22Rv1 (cell line): ENCODE data around the gene GPR45.

Experiments
- H3K27ac ChIP-seq: fragments of 450-650 bp; 2 replicates; pipeline ENCODE4 v1.5.1; 2017
- CTCF ChIP-seq: fragments of 450-650 bp; IDR thresholded peaks from 2 replicates; pipeline ENCODE4 v1.5.1; 2017; ENCODE audit warnings: mild to moderate bottlenecking
- ZFX ChIP-seq: fragments of 450-650 bp; IDR thresholded peaks from 2 replicates; pipeline ENCODE4 v1.6.1; 2017; ENCODE audit warnings: antibody characterized with exemption, borderline replicate concordance

GPR45 gene

DNA sequence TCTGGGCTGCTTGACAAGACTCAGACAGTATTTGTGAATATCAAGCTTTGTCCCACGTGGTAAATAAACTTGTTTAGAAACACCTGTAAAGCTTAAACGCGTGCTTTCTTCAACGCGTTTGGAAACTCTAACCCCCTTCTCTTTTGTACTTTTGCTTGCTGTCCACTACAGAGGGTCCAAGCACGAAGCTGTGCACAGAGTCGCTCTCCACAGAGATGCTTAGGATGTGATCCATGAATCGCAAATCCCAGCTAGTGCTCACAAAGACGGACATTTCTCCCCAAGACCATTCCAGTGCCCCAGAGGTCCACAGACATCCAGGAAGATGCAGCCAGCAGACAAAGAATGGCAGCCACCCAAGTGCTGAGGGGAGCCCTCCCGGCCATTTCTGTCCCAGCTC lies at the start of gene GPR45:
Gene GPR45 (plus strand): TSS at position 301 of the 400 bp plus-strand sequence. CDS start 116 bp downstream, outside the sequence.
- TF ChIP-seq ZFX = no peak
- no peak for TF ChIP-seq CTCF
- H3K27ac ChIP-seq = no peak within 1 kb of the TSS

GRCh38 chr2:105194022-105194675 lies 47.4 kb upstream of the GPR45 start:
- no peak overlapping the region for H3K27ac ChIP-seq
- TF ChIP-seq ZFX (no peak), CTCF (no peak)

GRCh38 chr2:105196651-105197050 lies 44.9 kb upstream of the GPR45 start:
- no peak overlapping the region for H3K27ac ChIP-seq
- no peak for TF ChIP-seq CTCF
- TF ChIP-seq ZFX = no peak

DNA sequence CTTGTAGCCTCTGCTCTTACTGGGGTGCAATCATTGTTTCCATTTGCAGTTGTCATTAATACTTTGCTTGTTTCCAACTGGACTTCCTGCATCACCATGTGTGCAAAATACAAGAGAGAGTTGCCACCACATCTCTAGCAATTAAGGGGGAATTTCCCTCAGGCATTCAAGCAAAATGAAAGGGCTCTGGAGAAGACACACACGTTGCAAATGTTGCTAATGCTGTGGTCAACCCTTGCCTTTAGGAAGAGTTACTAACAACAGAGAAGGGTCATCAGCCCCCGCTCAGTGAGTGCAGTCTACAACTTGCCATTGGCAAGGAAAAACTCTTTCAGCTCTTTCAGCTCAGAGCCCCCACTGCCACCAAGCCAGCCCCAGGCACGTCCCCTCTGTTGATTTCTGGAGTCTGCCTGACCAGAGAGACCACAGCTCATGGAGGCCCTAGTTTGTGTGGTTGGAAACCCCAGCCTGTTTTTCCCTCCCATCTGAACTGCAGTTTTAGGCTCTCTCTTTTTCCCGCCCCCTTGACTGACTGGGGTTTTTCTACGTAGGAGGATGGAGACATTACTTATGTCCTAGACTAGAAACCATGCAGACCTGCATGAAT lies 25.9 kb upstream of the GPR45 start:
- TF ChIP-seq CTCF = no peak
- no peak for TF ChIP-seq ZFX
- no peak overlapping the region for H3K27ac ChIP-seq

- TF ChIP-seq ZFX = no peak
- TF ChIP-seq CTCF = no peak
- no peak overlapping the region for H3K27ac ChIP-seq
Observed at GRCh38 chr2:105220604-105221003, 20.9 kb upstream of the GPR45 start.

GRCh38 chr2:105224444-105224843 lies 17.1 kb upstream of the GPR45 start:
- no peak for TF ChIP-seq CTCF
- no peak for TF ChIP-seq ZFX
- no peak overlapping the region for H3K27ac ChIP-seq

DNA sequence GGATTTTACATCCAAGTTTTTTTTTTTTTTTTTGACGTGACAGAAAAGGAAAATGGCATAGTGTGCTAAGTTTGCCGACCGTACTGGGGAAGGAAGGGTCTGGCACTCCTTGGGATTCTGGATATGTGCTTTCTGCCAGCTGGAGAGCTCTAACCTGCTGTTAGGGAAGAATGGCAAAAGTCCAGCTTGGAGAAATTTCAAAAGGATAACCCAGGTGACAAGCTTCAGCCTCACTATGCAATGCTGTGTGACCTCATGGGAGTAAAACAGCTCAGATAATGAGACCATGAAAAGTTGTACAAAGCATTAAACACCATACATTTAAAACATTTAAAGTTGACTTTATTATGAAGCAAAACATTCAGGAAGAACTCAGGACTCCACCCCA lies 10.3 kb upstream of the GPR45 start:
- H3K27ac ChIP-seq = no peak overlapping the region
- TF ChIP-seq ZFX = no peak
- no peak for TF ChIP-seq CTCF
